Inferior parietal cortex (tissue), 1 donor: ENCODE results near the gene RPL28.

Experiments used
- DNase-seq: peaks from one replicate; pipeline ENCODE4 v3.0.0-alpha.2; 2016; ENCODE audit errors: extremely low spot score

Gene RPL28

GRCh38 chr19:55353356-55353802 lies 32.4 kb upstream of the RPL28 start:
- no peak for DNase-seq

- DNase-seq: no peak
These were observed 31.7 kb upstream of the RPL28 start for GRCh38 chr19:55353803-55354697.

- DNase-seq: no peak
These were observed 31.0 kb upstream of the RPL28 start, which contains the start of gene COX6B2 for GRCh38 chr19:55354698-55355212. Gene COX6B2 (minus strand): TSS chr19:55354719. CDS start chr19:55354521, 198 bp downstream.

GRCh38 chr19:55355213-55355821 lies 30.4 kb upstream of the RPL28 start:
- DNase-seq: no peak

GRCh38 chr19:55358493-55358892 lies 27.2 kb upstream of the RPL28 start:
- DNase-seq: no peak

GRCh38 chr19:55358943-55359908 lies 26.5 kb upstream of the RPL28 start:
- DNase-seq: no peak

- DNase-seq: no peak
These were observed 24.8 kb upstream of the RPL28 start for GRCh38 chr19:55360902-55361301.

- no peak for DNase-seq
These were observed 23.4 kb upstream of the RPL28 start for GRCh38 chr19:55362174-55362989.

- no peak for DNase-seq
These were observed 22.6 kb upstream of the RPL28 start, which contains the start of gene GARIN5B for GRCh38 chr19:55362990-55363716. Gene GARIN5B (minus strand): TSS chr19:55363260. CDS start chr19:55363066, 194 bp downstream.

- DNase-seq: no peak
These were observed 20.5 kb upstream of the RPL28 start for GRCh38 chr19:55365245-55365644.

GRCh38 chr19:55365964-55366363 lies 19.8 kb upstream of the RPL28 start:
- DNase-seq: no peak

GRCh38 chr19:55366790-55367189 lies 18.9 kb upstream of the RPL28 start:
- no peak for DNase-seq

DNA sequence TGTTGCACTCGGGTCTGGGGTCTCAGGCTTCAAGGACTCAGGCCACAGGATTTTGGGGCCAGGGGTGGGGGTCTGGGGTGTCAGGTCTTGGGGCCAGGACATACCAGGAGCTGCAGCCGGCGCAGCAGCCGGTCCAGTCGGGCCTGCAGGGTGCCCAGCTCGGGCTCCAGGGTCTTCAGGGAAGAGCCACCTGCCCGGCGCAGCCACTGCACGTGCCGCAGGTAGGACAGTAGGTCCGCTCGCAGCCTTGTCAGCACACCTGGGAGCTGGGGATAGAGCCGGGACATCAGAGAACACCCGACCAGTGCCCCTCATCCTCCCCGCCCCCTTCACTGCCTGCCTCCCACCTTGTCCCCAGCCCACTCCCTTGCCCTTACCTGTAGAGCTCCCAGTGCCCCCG lies 17.6 kb upstream of the RPL28 start:
- DNase-seq: no peak

DNA sequence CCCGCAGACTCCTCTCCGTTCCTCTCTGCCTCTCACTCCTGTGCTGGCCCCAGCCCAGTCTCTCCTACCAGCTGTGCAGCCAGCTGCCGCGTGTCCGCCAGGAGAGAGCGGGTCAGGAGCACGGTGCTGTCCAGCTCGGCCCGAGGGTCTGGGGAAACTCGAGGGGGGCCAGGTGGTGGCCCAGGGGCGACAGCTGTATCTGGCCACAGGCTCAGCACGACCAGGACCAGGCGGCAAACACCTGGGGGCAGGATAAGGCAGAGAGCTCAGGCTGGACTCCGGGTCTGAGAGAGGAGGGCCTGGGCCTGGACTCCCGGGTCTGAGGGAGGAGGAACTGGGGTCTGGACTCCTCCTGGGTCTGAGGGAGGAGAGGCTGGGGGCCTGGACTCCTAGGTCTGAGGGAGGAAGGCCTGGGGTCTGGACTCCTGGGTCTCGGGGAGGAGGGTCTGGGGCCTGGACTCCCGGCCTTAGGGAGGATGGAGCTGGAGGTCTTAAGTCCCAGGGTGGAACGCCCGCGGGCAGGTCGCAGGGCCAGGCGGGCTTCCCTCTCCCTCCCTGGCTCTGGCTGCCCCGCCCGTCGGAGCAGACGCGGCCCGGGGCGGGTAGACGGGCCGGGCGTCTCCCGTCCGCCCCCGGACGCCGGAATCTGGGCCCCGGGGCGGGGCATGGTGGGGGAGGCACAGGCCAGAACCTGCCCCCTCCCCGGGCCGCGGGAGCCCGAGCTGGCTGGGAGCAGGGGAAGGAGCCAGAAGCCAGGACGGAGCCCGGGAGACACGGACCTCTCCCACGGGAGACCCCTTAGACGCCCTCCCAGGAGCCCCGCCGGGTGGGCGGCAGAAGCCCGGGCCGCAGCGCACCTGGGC lies 16.8 kb upstream of the RPL28 start:
- no peak for DNase-seq

DNA sequence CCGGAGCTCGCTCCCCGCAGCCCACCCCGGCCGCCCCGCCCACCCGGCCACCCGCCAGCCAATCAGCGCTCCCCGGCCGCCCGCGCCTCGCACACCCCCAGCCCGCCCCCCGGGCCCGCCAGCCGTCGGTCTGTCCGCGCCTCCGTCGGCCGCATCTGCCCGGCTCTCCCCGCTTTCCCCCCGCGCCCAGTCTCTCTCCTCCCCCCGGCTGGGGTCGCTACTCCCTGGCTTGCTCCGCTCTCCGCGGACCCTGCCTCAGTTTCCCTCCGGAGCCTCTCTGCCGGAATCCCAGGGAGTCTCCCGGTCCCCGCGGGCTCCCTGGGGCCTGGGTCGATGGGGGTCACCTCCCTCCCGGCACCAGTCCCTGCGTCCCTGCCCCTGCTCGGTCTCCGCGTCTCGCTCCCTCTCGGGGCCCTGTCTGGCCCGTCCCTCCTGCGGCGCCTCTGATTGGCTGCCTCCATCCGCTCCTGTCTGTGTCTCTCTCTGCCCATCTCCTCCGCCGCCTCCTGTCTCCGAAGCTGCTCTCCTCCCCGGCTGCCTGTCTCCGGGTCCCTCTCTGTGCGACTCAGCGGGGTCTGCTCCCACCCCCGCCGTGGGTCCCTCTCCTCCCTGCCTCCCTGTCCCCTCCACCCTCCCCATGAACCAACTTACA lies 16.0 kb upstream of the RPL28 start:
- DNase-seq: no peak

- no peak for DNase-seq
These were observed 15.3 kb upstream of the RPL28 start, which contains the start of gene IL11 for GRCh38 chr19:55370305-55370988. Gene IL11 (minus strand): TSS chr19:55370463. CDS start chr19:55370310, 153 bp downstream.

DNA sequence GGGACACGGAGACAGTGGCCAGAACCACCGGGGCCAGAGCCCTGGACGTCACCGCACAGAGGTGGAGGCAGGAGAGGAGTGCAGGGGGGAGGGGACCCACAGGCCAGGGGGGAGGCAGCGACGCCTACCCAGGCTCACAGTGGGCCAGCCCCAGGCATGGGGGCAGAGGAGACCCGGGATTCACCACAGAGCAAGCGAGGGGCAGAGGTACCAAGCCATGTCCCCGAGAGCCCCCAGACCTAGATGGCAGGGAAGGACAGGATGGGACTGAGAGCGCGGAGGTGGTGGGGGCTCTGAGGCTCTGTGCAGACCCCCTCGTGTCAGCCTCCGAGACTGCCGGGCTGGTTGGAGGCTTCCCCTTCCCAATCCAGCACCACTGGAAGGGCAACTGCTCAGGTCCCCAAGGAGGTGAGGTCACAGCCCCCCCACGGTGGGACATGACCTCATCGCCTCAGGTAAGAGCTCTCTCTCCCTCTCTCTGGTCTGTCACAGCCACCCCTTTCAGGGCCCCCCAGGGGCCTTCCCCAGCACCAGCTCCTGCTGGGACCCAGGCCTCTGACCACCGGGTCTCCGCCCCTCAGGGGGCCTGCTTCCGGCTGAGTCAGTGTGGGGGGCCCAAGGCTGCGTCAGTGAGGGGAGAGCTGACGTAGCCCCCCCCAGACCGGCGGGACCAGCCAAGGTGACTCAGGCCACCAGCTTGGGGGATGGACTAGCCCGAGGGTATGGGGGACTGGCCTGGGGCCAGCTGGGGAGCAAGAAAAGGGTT lies 13.2 kb upstream of the RPL28 start:
- no peak for DNase-seq
